Psoas muscle (tissue), 8 donors: Measurements from ENCODE around the gene PAK5. TPM values are rescaled to one million over a fixed set of nuclear protein-coding genes. Genes with fewer than 3 reads are reported as not detected.

Source experiments
- ATAC-seq, 4 donors: fragments of 200-7000 bp; cut with Tn5 transposase; one replicate each; pipeline ENCODE4 v1.9.1; 2020; ENCODE audit warnings: moderate library complexity in 3 of 4, mild to moderate bottlenecking in 2 of 4
- DNase-seq, 2 donors: peaks; one replicate each; pipeline ENCODE4 v3.0.0-alpha.2; 2020
- H3K27ac ChIP-seq: fragments of 200-600 bp; one replicate; pipeline ENCODE4 v1.8.0; 2022
- H3K27me3 ChIP-seq, 3 donors: fragments of 200-600 bp in 1 of 3; one replicate each; pipeline versions ENCODE4 v1.6.1 to v1.8.0; 2013 to 2022; ENCODE audit warnings: low read length in 2 of 3, mild to moderate bottlenecking in 2 of 3, moderate library complexity in 1 of 3; ENCODE audit not compliant: insufficient read depth in 3 of 3
- H3K36me3 ChIP-seq, 2 donors: fragments of 200-600 bp in 1 of 2; one replicate each; pipeline versions ENCODE4 v1.6.1 to v1.8.0; 2013 to 2022; ENCODE audit warnings: low read depth in 1 of 2, mild to moderate bottlenecking in 1 of 2, moderate library complexity in 1 of 2; ENCODE audit not compliant: insufficient read depth in 1 of 2
- H3K4me1 ChIP-seq: fragments of 200-600 bp; one replicate; pipeline ENCODE4 v1.8.0; 2022
- H3K4me3 ChIP-seq: fragments of 200-600 bp; one replicate; pipeline ENCODE4 v1.8.0; 2022; ENCODE audit warnings: mild to moderate bottlenecking
- H3K9me3 ChIP-seq: fragments of 200-600 bp; one replicate; pipeline ENCODE4 v1.8.0; 2022
- WGBS, 3 donors: extraction: QIAGEN DNeasy Blood & Tissue Kit; methylation state at CpG; one replicate each; pipeline versions ENCODE4 v1.1.6 to v1.1.7; 2013; 5-methylcytosine and 5-hydroxymethylcytosine counted together
- intact Hi-C, 2 donors: fragments of 100-400 bp; cut with DNase I; formaldehyde crosslinking; loops; one replicate each; pipeline versions ENCODE4 v1.11.0 to v1.14.2; 2022
- long read RNA-seq, 2 donors: library from polyadenylated mRNA; unstranded; transcript quantifications; one replicate each; pipeline ENCODE4 v2.0.0, GENCODE V29; 2021
- polyA plus RNA-seq, 3 donors: library from polyadenylated mRNA; stranded (reverse); fragments of 200-250 nt; gene quantifications; one replicate each; pipeline ENCODE4 v1.2.3, GENCODE V29; 2013
- total RNA-seq, 4 donors: library from RNA; stranded (reverse); fragmentation: NEBNext Ultra II Directional in 2 of 4; extraction: Animal tissue kit (Norgen Biotek cat#: 25700) in 2 of 4; gene quantifications; one replicate each; pipeline versions ENCODE4 v1.2.1 to v1.2.4, GENCODE V29; 2021 to 2023
- TF ChIP-seq, protein P1 (sequence below): fragments of 200-600 bp; IDR thresholded peaks from one replicate; pipeline ENCODE4 v1.8.0; 2022; ENCODE audit warnings: antibody characterized with exemption
- donor health status: healthy with polysubstance abuse.
- donor health status: DM: no; HTN: no; CAD: no; lungs with moderate emphysema.
- donor health status: Bipolar disorder and iron deficiency.
- donor health status: healthy.
- donor health status: DM: yes; HTN: yes; CAD: no.
- donor health status: DM: no; HTN: no; CAD: no.
- donor health status: DM: no; HTN: no; CAD: no.
- donor health status: DM: yes; HTN: yes; CAD: no.

Gene PAK5
- total RNA-seq (not detected), polyA plus RNA-seq (under 1 TPM in 1 of 3 donors, not detected in 2; 0.01 TPM)
- long read RNA-seq, donor 1 = 0 reads
- long read RNA-seq, donor 2 = 0 reads

DNA sequence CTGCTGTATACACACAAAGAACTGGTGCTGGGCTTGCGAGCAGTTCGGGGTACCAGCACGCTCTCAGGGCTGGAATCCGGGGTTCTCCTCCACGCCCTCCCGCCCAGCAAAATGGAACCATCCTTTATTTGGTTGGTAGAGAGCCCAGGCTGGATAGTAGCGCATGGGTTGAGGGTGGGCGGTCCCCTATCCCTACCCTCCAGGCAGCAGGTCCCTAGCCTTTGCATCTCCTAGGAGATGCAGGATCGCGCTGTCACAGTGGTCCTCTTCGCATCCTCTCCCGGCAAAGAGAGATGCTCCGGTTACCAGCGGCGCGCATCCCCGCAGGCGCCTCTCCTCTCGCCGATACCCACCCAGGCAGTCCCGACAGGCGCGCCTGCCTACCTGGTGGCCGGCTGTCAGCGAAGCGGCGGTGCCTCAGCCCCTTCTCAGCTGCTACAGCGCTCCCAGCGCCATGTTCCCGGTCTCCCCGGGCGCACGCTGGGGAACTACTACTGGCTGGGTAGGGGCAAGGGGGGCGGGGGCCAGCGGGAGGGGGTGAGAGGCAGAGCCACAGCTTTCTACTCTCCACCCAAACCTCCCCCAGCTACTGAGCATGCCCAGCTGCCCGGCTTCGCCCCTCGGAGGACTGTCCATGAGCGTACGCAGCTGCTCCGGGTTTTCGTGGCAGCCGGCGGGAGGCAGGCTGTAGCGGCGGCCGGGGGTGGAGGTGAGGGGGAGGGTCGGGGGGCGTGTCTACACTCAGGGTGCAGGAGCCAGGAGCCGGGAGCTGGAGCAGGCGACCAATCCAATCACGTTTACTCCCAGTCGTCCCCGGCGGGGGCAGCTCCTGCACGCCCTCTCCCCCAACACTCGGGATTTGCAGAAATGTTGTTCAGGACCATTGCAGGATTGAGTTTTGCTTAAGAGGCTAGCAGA, at the start of gene PAK5:
Gene PAK5, minus strand, starts transcription at position 699 of the 918 bp plus-strand sequence. CDS start 194,748 bp downstream, outside the sequence.
- peaks cover 0 to 22% (median 6%) of the 10 kb centered on the region in 3 donors for H3K27me3 ChIP-seq
- intact Hi-C loops = no loop called here
- no peak for ATAC-seq

GRCh38 chr20:9887706-9888105, 48.8 kb upstream of the PAK5 start:
- Histone ChIP-seq H3K4me3 (no peak overlapping the region), H3K27ac (no peak overlapping the region), H3K36me3 (no peaks in the 10 kb centered on the region), H3K9me3 (no peaks in the 10 kb centered on the region), H3K4me1 (no peaks in the 10 kb centered on the region), H3K27me3 (no peaks in the 10 kb centered on the region)
- TF ChIP-seq, protein P1, sequence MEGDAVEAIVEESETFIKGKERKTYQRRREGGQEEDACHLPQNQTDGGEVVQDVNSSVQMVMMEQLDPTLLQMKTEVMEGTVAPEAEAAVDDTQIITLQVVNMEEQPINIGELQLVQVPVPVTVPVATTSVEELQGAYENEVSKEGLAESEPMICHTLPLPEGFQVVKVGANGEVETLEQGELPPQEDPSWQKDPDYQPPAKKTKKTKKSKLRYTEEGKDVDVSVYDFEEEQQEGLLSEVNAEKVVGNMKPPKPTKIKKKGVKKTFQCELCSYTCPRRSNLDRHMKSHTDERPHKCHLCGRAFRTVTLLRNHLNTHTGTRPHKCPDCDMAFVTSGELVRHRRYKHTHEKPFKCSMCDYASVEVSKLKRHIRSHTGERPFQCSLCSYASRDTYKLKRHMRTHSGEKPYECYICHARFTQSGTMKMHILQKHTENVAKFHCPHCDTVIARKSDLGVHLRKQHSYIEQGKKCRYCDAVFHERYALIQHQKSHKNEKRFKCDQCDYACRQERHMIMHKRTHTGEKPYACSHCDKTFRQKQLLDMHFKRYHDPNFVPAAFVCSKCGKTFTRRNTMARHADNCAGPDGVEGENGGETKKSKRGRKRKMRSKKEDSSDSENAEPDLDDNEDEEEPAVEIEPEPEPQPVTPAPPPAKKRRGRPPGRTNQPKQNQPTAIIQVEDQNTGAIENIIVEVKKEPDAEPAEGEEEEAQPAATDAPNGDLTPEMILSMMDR = no peak
- intact Hi-C loops = no loop called here
- DNase-seq (no peak), ATAC-seq (no peak)

More for the DNA sequence above, at the start of gene PAK5:
- Histone ChIP-seq H3K36me3 (no peaks in the 10 kb centered on the region), H3K4me3 (no peak within 1 kb of the TSS), H3K27ac (no peak within 1 kb of the TSS), H3K9me3 (no peaks in the 10 kb centered on the region), H3K4me1 (no peaks in the 10 kb centered on the region)
- 0 to 1% (median 1%) methylated on average over 49 to 57 of the region's 57 CpGs for WGBS, 3 donors
- peak in 1 of 2 donors; percentile 16 for DNase-seq
- TF ChIP-seq, protein P1 = no peak

DNA sequence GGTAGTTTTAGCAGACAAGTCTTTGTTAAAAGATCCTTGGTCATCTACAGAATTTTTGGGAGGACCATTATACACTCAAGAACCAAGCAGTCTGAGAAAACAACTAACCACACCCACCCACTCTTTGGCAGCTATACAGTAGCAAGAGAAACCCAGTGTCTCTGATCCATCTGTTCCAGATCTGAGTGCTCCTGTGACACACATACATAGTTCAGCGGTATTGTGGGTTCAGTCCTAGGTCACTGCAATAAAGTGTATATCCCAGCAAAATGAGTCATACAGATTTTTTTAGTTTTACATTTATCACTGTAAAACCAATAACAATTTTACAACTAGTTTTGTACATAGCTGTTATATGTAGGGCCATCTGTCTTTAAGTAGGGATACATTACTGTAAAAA, 47.4 kb upstream of the PAK5 start:
- H3K4me3 ChIP-seq = no peak overlapping the region
- 61 to 81% (median 63%) methylated on average over 1 of the region's 1 CpG for WGBS, 3 donors
- no peaks in the 10 kb centered on the region for H3K36me3 ChIP-seq
- H3K4me1 ChIP-seq = no peaks in the 10 kb centered on the region
- no peak for DNase-seq
- ATAC-seq = no peak
- TF ChIP-seq, protein P1 = no peak
- no peaks in the 10 kb centered on the region for H3K27me3 ChIP-seq
- intact Hi-C loops = no loop called here
- no peak overlapping the region for H3K27ac ChIP-seq
- H3K9me3 ChIP-seq = no peaks in the 10 kb centered on the region

DNA sequence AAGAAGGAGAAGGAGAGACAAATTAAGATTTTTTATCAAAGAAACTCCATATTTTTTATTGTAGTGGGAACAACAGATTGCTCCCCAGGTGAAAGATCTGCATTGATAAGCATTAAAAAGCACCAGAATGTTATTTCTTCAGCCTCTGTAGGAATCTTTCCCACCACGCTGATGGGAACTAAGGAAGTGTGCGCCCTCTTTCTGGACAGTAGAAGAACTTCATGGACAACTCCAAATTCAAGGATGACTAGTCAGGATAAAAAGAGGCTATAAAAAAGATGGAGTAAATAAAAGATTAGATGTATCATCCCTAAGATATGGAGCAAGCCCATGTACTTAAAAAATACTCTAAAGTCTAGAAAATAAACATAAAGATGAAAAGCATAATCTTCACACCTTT, 45.8 kb upstream of the PAK5 start:
- H3K27ac ChIP-seq = no peak overlapping the region
- DNase-seq = no peak
- H3K36me3 ChIP-seq = no peaks in the 10 kb centered on the region
- intact Hi-C loops = no loop called here
- no peaks in the 10 kb centered on the region for H3K9me3 ChIP-seq
- TF ChIP-seq, protein P1 = no peak
- no peaks in the 10 kb centered on the region for H3K4me1 ChIP-seq
- no peak overlapping the region for H3K4me3 ChIP-seq
- no peaks in the 10 kb centered on the region for H3K27me3 ChIP-seq
- 43 to 51% (median 46%) methylated on average over 2 of the region's 2 CpGs for WGBS, 3 donors
- no peak for ATAC-seq
